ENCODE data around the gene COL16A1.

Gene COL16A1

GRCh38 chr1:31731049-31731565 lies 27.3 kb upstream of the COL16A1 start:
- no peak for TF ChIP-seq CTCF (IDR thresholded peaks at IDR 0.05; ENCODE audit: insufficient read depth, low read length, missing control alignments)
- no peak for DNase-seq (ENCODE audit: low read depth, low spot score)
- CTCF ChIA-PET: interaction anchor here (1.7 to 1.8 kb wide), 2 partner anchors 14 to 15 kb away, joined by 9 to 16 read pairs; no protein-coding TSS in a partner anchor
- H3K4me3 ChIP-seq (ENCODE audit: low read depth, low read length): no peak overlapping the region
- POLR2A ChIA-PET: no interaction called here

- no peak for TF ChIP-seq CTCF (IDR thresholded peaks at IDR 0.05; ENCODE audit: insufficient read depth, low read length, missing control alignments)
- CTCF ChIA-PET: interaction anchor here (1.7 to 6.3 kb wide), 3 partner anchors 14 to 15 kb away, joined by 9 to 73 read pairs (median 16); no protein-coding TSS in a partner anchor
- POLR2A ChIA-PET: no interaction called here
- H3K4me3 ChIP-seq (ENCODE audit: low read depth, low read length): no peak overlapping the region
- no peak for DNase-seq (ENCODE audit: low read depth, low spot score)
Measured at GRCh38 chr1:31730336-31731048, 26.7 kb upstream of the COL16A1 start.

- no peak overlapping the region for H3K4me3 ChIP-seq (ENCODE audit: low read depth, low read length)
- ChIA-PET POLR2A (no interaction called here), CTCF (interaction anchor here (1.1 to 6.3 kb wide), 3 partner anchors 12 to 65 kb away, joined by 3 to 73 read pairs (median 10); no protein-coding TSS in a partner anchor)
- no peak for TF ChIP-seq CTCF (IDR thresholded peaks at IDR 0.05; ENCODE audit: insufficient read depth, low read length, missing control alignments)
- no peak for DNase-seq (ENCODE audit: low read depth, low spot score)
Measured at GRCh38 chr1:31727849-31728248, 24.0 kb upstream of the COL16A1 start.

- no peak for DNase-seq (ENCODE audit: low read depth, low spot score)
- H3K4me3 ChIP-seq (ENCODE audit: low read depth, low read length): no peak overlapping the region
- CTCF ChIA-PET: interaction anchor here (1.6 to 6.3 kb wide), 4 partner anchors 11 to 23 kb away, joined by 4 to 73 read pairs (median 12); partner anchors contain the start of gene COL16A1
- TF ChIP-seq CTCF (IDR thresholded peaks at IDR 0.05; ENCODE audit: insufficient read depth, low read length, missing control alignments): no peak
- POLR2A ChIA-PET: no interaction called here
Measured at GRCh38 chr1:31727195-31727594, 23.4 kb upstream of the COL16A1 start.

- DNase-seq (ENCODE audit: low read depth, low spot score): no peak
- H3K4me3 ChIP-seq (ENCODE audit: low read depth, low read length): no peak overlapping the region
- ChIA-PET POLR2A (interaction anchor here (1.1 kb wide), 1 partner anchor 8 kb away, joined by 3 read pairs; no protein-coding TSS in a partner anchor), CTCF (interaction anchor here (0.9 to 6.3 kb wide), 6 partner anchors 11 to 62 kb away, joined by 3 to 73 read pairs (median 7); partner anchors contain the start of gene COL16A1)
- TF ChIP-seq CTCF (IDR thresholded peaks at IDR 0.05; ENCODE audit: insufficient read depth, low read length, missing control alignments): no peak
Measured at GRCh38 chr1:31726715-31727114, 22.9 kb upstream of the COL16A1 start.

Data from AG04449 (cell line).